Measurements from ENCODE around the gene MESP2. TPM values are rescaled to one million over a fixed set of nuclear protein-coding genes. Genes with fewer than 3 reads are reported as not detected.

The MESP2 gene
- polyA plus RNA-seq, 1 donor from 2014 or later: not detected

DNA sequence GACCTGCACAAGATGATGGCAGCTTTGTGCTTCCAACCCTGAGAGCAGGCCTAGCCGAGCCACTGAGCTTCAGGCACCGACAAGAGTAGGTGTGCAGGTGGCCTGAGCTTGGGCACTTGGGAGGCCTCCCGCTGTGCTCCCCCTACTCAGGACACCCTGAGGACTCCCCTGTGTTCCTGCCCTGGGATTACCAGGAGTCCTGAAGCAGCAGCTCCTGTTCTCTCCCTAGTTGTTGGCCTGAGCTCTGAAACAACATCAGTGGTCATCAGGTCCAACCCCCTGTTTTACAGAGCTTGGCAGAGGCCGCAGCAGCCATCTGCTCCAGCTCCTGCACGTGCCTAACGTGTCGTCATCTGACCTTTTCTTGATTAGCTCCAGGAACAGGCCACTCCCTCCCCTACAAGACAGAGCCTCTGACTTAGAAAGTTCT is 8.0 kb upstream of the MESP2 start (continued):
- TF ChIP-seq, protein P1, sequence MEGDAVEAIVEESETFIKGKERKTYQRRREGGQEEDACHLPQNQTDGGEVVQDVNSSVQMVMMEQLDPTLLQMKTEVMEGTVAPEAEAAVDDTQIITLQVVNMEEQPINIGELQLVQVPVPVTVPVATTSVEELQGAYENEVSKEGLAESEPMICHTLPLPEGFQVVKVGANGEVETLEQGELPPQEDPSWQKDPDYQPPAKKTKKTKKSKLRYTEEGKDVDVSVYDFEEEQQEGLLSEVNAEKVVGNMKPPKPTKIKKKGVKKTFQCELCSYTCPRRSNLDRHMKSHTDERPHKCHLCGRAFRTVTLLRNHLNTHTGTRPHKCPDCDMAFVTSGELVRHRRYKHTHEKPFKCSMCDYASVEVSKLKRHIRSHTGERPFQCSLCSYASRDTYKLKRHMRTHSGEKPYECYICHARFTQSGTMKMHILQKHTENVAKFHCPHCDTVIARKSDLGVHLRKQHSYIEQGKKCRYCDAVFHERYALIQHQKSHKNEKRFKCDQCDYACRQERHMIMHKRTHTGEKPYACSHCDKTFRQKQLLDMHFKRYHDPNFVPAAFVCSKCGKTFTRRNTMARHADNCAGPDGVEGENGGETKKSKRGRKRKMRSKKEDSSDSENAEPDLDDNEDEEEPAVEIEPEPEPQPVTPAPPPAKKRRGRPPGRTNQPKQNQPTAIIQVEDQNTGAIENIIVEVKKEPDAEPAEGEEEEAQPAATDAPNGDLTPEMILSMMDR (IDR thresholded peaks at IDR 0.05; ENCODE audit: poor library complexity, severe bottlenecking): no peak
- no peak for TF ChIP-seq POLR2AphosphoS5 (IDR thresholded peaks at IDR 0.05)

DNA sequence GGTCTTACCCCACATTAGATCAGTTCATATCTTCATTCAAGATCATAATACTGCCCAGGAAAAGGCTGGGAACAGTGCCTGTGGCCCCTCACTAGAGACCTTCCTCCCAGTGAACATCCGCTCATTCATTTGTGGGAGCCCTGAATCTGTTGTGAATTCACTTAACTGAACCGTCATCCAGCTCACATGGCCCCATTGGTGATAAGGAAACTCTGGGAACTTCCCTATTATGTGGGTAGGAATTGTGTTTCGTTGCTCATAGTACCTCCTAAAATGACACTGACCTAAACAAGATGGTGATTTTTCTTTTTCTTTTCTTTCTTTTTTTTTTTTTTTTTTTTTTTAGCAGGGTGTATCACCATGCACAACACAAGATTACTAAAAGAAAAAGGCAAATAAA is 6.8 kb upstream of the MESP2 start:
- Histone ChIP-seq H3K79me2 (replicated peaks; ENCODE audit: insufficient read depth, low read length) (no peaks in the 10 kb centered on the region), H2AFZ (ENCODE audit: low read depth, low read length) (no peak overlapping the region), H3K4me2 (ENCODE audit: low read length) (no peak overlapping the region), H3K27me3 (ENCODE audit: insufficient read depth, low read depth, low read length) (no peaks in the 10 kb centered on the region), H3K9me2 (ENCODE audit: insufficient read depth, low read length) (no peaks in the 10 kb centered on the region), H3K4me3 (ENCODE audit: low read length) (no peak overlapping the region), H3F3A (ENCODE audit: insufficient read depth, low read length, poor library complexity, severe bottlenecking) (no peaks in the 10 kb centered on the region), H3K9ac (ENCODE audit: low read length) (no peak overlapping the region), H3K9me3 (ENCODE audit: low read length) (no peaks in the 10 kb centered on the region), H3K36me3 (ENCODE audit: insufficient read depth, low read length) (no peaks in the 10 kb centered on the region), H4K20me1 (ENCODE audit: insufficient read depth) (no peaks in the 10 kb centered on the region), H3K27ac (ENCODE audit: low read length) (no peak overlapping the region)
- TF ChIP-seq EP300 (conservative IDR thresholded peaks at IDR 0.05; ENCODE audit: poor library complexity, severe bottlenecking) (no peak), RAD21 (conservative IDR thresholded peaks at IDR 0.05) (no peak), EZH2 (IDR thresholded peaks at IDR 0.05; ENCODE audit: borderline replicate concordance, insufficient read depth, low read length, poor library complexity, severe bottlenecking) (no peak), MXI1 (conservative IDR thresholded peaks at IDR 0.05; ENCODE audit: poor library complexity, severe bottlenecking) (no peak)
- TF ChIP-seq, protein P1 (IDR thresholded peaks at IDR 0.05; ENCODE audit: poor library complexity, severe bottlenecking): no peak

DNA sequence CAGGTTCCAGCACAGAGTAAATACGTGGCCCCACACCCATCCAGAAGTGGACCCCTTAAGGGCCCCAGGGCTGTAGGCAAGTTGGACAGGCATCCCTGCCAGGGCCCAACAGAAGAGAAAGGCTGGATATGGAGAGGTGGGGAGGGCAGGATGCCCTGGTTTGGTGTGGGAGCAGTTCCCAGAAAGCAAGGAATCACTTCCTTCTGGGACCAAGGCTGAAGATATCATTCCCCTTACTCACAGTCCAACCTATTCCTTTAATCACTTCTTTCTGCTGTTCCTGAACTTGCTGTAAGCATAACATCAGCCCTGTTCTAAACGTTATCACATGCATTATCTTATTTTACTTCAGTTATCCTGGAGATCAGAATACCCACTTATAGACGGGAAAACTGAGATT is 6.1 kb upstream of the MESP2 start:
- no peaks in the 10 kb centered on the region for H3K9me2 ChIP-seq (ENCODE audit: insufficient read depth, low read length)
- no peak overlapping the region for H3K9ac ChIP-seq (ENCODE audit: low read length)
- H3K4me3 ChIP-seq (ENCODE audit: low read length): no peak overlapping the region
- H3K27me3 ChIP-seq (ENCODE audit: insufficient read depth, low read depth, low read length): no peaks in the 10 kb centered on the region
- H3K36me3 ChIP-seq (ENCODE audit: insufficient read depth, low read length): no peaks in the 10 kb centered on the region
- H3K79me2 ChIP-seq (replicated peaks; ENCODE audit: insufficient read depth, low read length): no peaks in the 10 kb centered on the region
- no peaks in the 10 kb centered on the region for H4K20me1 ChIP-seq (ENCODE audit: insufficient read depth)
- H3K4me2 ChIP-seq (ENCODE audit: low read length): no peak overlapping the region
- H3F3A ChIP-seq (ENCODE audit: insufficient read depth, low read length, poor library complexity, severe bottlenecking): no peaks in the 10 kb centered on the region
- no peak overlapping the region for H2AFZ ChIP-seq (ENCODE audit: low read depth, low read length)
- H3K27ac ChIP-seq (ENCODE audit: low read length): no peak overlapping the region
- H3K9me3 ChIP-seq (ENCODE audit: low read length): no peaks in the 10 kb centered on the region
- TF ChIP-seq MXI1 (conservative IDR thresholded peaks at IDR 0.05; ENCODE audit: poor library complexity, severe bottlenecking) (no peak), POLR2AphosphoS5 (IDR thresholded peaks at IDR 0.05) (no peak)

DNA sequence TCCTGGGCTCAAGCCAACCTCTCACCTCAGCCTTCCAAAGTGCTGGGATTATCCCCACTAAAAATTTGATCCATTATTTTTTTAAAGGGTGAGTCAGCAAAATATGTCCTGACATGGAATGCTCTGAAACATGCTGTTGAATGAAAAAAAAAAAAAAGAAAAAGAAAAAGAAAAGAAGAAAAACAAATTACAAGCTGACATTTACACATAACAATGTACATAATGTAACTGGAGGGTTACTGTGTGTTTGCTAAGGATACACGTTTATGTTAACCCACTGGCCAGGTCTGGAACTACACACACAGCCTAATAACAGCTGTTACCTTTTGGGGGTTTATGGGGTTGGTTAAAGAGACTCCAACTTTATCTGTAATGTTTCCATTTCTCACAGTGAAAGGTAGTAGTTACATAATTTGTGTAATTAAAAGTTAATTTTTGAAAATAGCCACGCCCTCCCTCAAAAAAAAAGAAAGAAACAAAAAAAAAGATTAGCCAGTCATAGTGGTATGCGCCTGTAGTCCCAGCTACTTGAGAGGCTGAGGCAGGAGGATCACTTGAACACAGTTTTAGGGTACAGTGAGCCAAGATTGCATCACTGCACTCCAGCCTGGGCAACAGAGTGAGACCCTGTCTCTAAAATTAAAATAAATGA is 3.1 kb upstream of the MESP2 start:
- no peaks in the 10 kb centered on the region for H4K20me1 ChIP-seq (ENCODE audit: insufficient read depth)
- H3K9me3 ChIP-seq (ENCODE audit: low read length): no peaks in the 10 kb centered on the region
- no peaks in the 10 kb centered on the region for H3K9me2 ChIP-seq (ENCODE audit: insufficient read depth, low read length)
- H3K4me2 ChIP-seq (ENCODE audit: low read length): no peak overlapping the region
- no peak overlapping the region for H3K9ac ChIP-seq (ENCODE audit: low read length)
- no peak for TF ChIP-seq SMC3 (conservative IDR thresholded peaks at IDR 0.05; ENCODE audit: poor library complexity)
- TF ChIP-seq MXI1 (conservative IDR thresholded peaks at IDR 0.05; ENCODE audit: poor library complexity, severe bottlenecking): no peak
- TF ChIP-seq EZH2 (IDR thresholded peaks at IDR 0.05; ENCODE audit: borderline replicate concordance, insufficient read depth, low read length, poor library complexity, severe bottlenecking): no peak
- TF ChIP-seq TAF1 (IDR thresholded peaks at IDR 0.05; ENCODE audit: low read depth): no peak
- TF ChIP-seq, protein P2, sequence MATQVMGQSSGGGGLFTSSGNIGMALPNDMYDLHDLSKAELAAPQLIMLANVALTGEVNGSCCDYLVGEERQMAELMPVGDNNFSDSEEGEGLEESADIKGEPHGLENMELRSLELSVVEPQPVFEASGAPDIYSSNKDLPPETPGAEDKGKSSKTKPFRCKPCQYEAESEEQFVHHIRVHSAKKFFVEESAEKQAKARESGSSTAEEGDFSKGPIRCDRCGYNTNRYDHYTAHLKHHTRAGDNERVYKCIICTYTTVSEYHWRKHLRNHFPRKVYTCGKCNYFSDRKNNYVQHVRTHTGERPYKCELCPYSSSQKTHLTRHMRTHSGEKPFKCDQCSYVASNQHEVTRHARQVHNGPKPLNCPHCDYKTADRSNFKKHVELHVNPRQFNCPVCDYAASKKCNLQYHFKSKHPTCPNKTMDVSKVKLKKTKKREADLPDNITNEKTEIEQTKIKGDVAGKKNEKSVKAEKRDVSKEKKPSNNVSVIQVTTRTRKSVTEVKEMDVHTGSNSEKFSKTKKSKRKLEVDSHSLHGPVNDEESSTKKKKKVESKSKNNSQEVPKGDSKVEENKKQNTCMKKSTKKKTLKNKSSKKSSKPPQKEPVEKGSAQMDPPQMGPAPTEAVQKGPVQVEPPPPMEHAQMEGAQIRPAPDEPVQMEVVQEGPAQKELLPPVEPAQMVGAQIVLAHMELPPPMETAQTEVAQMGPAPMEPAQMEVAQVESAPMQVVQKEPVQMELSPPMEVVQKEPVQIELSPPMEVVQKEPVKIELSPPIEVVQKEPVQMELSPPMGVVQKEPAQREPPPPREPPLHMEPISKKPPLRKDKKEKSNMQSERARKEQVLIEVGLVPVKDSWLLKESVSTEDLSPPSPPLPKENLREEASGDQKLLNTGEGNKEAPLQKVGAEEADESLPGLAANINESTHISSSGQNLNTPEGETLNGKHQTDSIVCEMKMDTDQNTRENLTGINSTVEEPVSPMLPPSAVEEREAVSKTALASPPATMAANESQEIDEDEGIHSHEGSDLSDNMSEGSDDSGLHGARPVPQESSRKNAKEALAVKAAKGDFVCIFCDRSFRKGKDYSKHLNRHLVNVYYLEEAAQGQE (IDR thresholded peaks at IDR 0.05; ENCODE audit: borderline replicate concordance): no peak
- TF ChIP-seq, protein P1 (IDR thresholded peaks at IDR 0.05; ENCODE audit: poor library complexity, severe bottlenecking): no peak
- no peak for TF ChIP-seq RAD21 (conservative IDR thresholded peaks at IDR 0.05)
- TF ChIP-seq EP300 (conservative IDR thresholded peaks at IDR 0.05; ENCODE audit: poor library complexity, severe bottlenecking): no peak
- TF ChIP-seq POLR2AphosphoS5 (IDR thresholded peaks at IDR 0.05): no peak
- no peak overlapping the region for H3K27ac ChIP-seq (ENCODE audit: low read length)
- H2AFZ ChIP-seq (ENCODE audit: low read depth, low read length): no peak overlapping the region
- H3K4me3 ChIP-seq (ENCODE audit: low read length): no peak overlapping the region
- no peaks in the 10 kb centered on the region for H3K79me2 ChIP-seq (replicated peaks; ENCODE audit: insufficient read depth, low read length)
- no peaks in the 10 kb centered on the region for H3K36me3 ChIP-seq (ENCODE audit: insufficient read depth, low read length)
- no peaks in the 10 kb centered on the region for H3F3A ChIP-seq (ENCODE audit: insufficient read depth, low read length, poor library complexity, severe bottlenecking)
- peaks cover 3% of the 10 kb centered on the region for H3K27me3 ChIP-seq (ENCODE audit: insufficient read depth, low read depth, low read length)

Data from neural cell (in vitro differentiated cells).